Stimulated activated CD4-positive, alpha-beta T cell treated with anti-CD3 and anti-CD28 coated beads, Interleukin-1b, Interleukin-23, amount 100 ng/mL, for 48 hours (primary cell): Measurements from ENCODE around the gene NDUFB11.
A peak's percentile ranks its signal among the peaks of the same experiment; 100 is the strongest.
"Not testable (repeated sequence)": the region's sequence is repeated elsewhere in the genome, so short reads cannot be mapped to it uniquely, and the experiment has no call there.

ENCODE experiments used
- DNase-seq: peaks from one replicate; pipeline ENCODE4 v3.0.0-alpha.2; 2020

The NDUFB11 gene

GRCh38 chrX:47145395-47146120 is 1.1 kb upstream of the NDUFB11 start:
- DNase-seq = no peak

GRCh38 chrX:47143894-47144625 is 442 bp downstream of the NDUFB11 start:
- no peak for DNase-seq

GRCh38 chrX:47138171-47138570 is 6.3 kb downstream of the NDUFB11 start:
- DNase-seq = no peak

- DNase-seq = not testable (repeated sequence)
Measured at GRCh38 chrX:47135650-47136049, 8.9 kb downstream of the NDUFB11 start.

- DNase-seq = no peak
Measured at GRCh38 chrX:47133493-47133892, 11.0 kb downstream of the NDUFB11 start.

- no peak for DNase-seq
Measured at GRCh38 chrX:47129899-47130358, 14.6 kb downstream of the NDUFB11 start.

- peak; percentile 88 for DNase-seq
Measured at GRCh38 chrX:47129157-47129898, 15.2 kb downstream of the NDUFB11 start.

GRCh38 chrX:47124466-47124865 is 20.0 kb downstream of the NDUFB11 start:
- DNase-seq = not testable (repeated sequence)

GRCh38 chrX:47116551-47117110 is 27.9 kb downstream of the NDUFB11 start:
- DNase-seq = not testable (repeated sequence)

- no peak for DNase-seq
Measured at GRCh38 chrX:47112316-47112954, 32.1 kb downstream of the NDUFB11 start.

- not testable (repeated sequence) for DNase-seq
Measured at GRCh38 chrX:47110936-47111615, 33.4 kb downstream of the NDUFB11 start.

GRCh38 chrX:47101206-47101605 is 43.3 kb downstream of the NDUFB11 start:
- DNase-seq = no peak

GRCh38 chrX:47098338-47099094 is 46.0 kb downstream of the NDUFB11 start:
- DNase-seq = no peak

GRCh38 chrX:47097018-47097417 is 47.5 kb downstream of the NDUFB11 start:
- no peak for DNase-seq

- no peak for DNase-seq
Measured at GRCh38 chrX:47093860-47094259, 50.6 kb downstream of the NDUFB11 start.

GRCh38 chrX:47093248-47093647 is 51.3 kb downstream of the NDUFB11 start:
- DNase-seq = no peak
